Measurements from ENCODE around the gene EPHB3.

The EPHB3 gene

DNA sequence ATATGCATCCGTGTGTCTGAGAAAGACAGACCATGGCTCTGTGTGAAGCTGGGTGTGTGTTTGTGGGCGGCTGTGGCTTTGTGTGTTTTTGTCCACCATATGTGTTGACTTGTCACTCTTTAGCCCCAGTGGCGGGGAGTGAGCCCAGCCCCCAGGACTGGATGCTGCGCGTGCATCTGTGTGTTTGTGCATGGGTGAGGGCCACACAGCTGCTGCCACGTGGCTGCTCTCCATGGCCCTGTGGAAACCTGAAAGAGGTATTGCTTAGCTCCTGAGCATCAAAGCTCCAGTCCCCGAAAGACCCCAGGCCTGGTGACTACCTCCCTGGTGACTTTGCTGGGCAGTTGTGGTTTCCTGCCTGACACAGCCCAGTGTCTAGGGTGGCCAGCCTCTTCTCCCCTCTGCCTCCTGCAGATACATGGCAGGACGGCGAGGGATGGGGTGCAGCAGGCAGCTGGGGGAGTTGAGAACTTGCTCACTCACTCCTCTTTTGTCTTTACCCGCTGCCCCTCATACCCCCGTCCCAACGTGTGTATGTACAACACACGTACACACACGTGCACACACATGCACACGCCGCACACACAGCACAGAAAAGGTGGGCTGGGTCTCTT is 6.5 kb downstream of the EPHB3 start:
- TF ChIP-seq, protein P1, sequence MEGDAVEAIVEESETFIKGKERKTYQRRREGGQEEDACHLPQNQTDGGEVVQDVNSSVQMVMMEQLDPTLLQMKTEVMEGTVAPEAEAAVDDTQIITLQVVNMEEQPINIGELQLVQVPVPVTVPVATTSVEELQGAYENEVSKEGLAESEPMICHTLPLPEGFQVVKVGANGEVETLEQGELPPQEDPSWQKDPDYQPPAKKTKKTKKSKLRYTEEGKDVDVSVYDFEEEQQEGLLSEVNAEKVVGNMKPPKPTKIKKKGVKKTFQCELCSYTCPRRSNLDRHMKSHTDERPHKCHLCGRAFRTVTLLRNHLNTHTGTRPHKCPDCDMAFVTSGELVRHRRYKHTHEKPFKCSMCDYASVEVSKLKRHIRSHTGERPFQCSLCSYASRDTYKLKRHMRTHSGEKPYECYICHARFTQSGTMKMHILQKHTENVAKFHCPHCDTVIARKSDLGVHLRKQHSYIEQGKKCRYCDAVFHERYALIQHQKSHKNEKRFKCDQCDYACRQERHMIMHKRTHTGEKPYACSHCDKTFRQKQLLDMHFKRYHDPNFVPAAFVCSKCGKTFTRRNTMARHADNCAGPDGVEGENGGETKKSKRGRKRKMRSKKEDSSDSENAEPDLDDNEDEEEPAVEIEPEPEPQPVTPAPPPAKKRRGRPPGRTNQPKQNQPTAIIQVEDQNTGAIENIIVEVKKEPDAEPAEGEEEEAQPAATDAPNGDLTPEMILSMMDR (IDR thresholded peaks at IDR 0.05; ENCODE audit: extremely low read depth, insufficient read depth, missing control alignments) = no peak
- DNase-seq (ENCODE audit: low spot score) = no peak
- in situ Hi-C loops (cut with MboI; ENCODE audit: low pct_unique_long_range_greater_than_20kb, low sequenced_read_pairs, unreplicated experiment) = no loop called here

DNA sequence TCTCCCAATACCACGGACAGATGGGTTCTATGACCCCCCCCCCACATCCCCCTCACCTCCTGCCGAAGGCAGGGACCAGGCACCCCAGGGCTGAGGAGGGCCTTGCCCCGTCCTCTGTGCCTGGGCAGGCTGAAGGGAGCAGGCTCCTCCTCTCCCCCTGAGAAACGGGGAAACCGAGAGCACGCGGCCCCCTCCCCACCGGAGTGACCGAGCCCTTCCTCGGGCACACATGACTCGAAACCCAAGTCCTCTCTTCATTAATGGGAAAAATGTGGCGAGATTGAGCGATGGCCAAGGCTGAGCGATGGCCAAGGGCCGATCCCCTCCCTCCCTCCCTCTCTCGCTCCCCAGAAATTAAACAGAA is 7.0 kb downstream of the EPHB3 start:
- DNase-seq (ENCODE audit: low spot score) = no peak
- TF ChIP-seq, protein P1 (IDR thresholded peaks at IDR 0.05; ENCODE audit: extremely low read depth, insufficient read depth, missing control alignments) = no peak
- in situ Hi-C loops (cut with MboI; ENCODE audit: low pct_unique_long_range_greater_than_20kb, low sequenced_read_pairs, unreplicated experiment) = no loop called here

- TF ChIP-seq, protein P1 (IDR thresholded peaks at IDR 0.05; ENCODE audit: extremely low read depth, insufficient read depth, missing control alignments) = no peak
- in situ Hi-C loops (cut with MboI; ENCODE audit: low pct_unique_long_range_greater_than_20kb, low sequenced_read_pairs, unreplicated experiment) = no loop called here
Measured at GRCh38 chr3:184568924-184569829, 7.6 kb downstream of the EPHB3 start.

DNA sequence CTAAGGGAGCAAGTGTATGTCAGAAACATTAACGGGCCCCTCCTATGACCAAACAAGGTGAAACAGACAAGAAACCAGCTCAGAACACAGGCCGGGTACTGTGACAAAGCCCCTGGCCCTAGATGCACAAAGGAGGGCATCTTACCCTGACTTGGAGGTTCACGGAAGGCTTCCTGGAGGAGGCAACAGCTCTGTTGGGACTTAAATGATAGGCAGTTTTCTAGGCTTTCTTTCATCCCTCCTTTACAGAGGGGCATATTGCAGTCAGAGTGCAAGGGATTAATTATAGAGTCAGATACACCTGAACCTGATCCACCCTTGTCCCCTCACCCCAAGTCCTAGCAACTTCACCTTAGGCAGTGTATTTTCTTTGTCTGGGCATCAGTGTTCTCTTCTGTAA is 8.4 kb downstream of the EPHB3 start:
- TF ChIP-seq, protein P1 (IDR thresholded peaks at IDR 0.05; ENCODE audit: extremely low read depth, insufficient read depth, missing control alignments) = no peak
- in situ Hi-C loops (cut with MboI; ENCODE audit: low pct_unique_long_range_greater_than_20kb, low sequenced_read_pairs, unreplicated experiment) = no loop called here
- no peak for DNase-seq (ENCODE audit: low spot score)

More at GRCh38 chr3:184568924-184569829, 7.6 kb downstream of the EPHB3 start:
- no peak for DNase-seq (ENCODE audit: low spot score)

GRCh38 chr3:184570489-184570888 is 8.9 kb downstream of the EPHB3 start:
- DNase-seq (ENCODE audit: low spot score) = no peak
- in situ Hi-C loops (cut with MboI; ENCODE audit: low pct_unique_long_range_greater_than_20kb, low sequenced_read_pairs, unreplicated experiment) = no loop called here
- TF ChIP-seq, protein P1 (IDR thresholded peaks at IDR 0.05; ENCODE audit: extremely low read depth, insufficient read depth, missing control alignments) = no peak

- no peak for DNase-seq (ENCODE audit: low spot score)
- TF ChIP-seq, protein P1 (IDR thresholded peaks at IDR 0.05; ENCODE audit: extremely low read depth, insufficient read depth, missing control alignments) = no peak
- in situ Hi-C loops (cut with MboI; ENCODE audit: low pct_unique_long_range_greater_than_20kb, low sequenced_read_pairs, unreplicated experiment) = no loop called here
Measured at GRCh38 chr3:184571750-184572377, 10.3 kb downstream of the EPHB3 start.
